Transverse colon (tissue), 4 donors: ENCODE data around the gene KCNJ10.

Experiments
- POLR2A ChIP-seq: fragments of 450-650 bp; IDR thresholded peaks from one replicate; pipeline ENCODE4 v1.6.1; 2016; ENCODE audit warnings: antibody characterized with exemption, mild to moderate bottlenecking, moderate library complexity
- POLR2AphosphoS5 ChIP-seq, 3 donors: sonication (generic); formaldehyde crosslinking; IDR thresholded peaks; one replicate each; pipeline ENCODE4 v1.6.1; 2016; ENCODE audit warnings: antibody characterized with exemption in 3 of 3
- TF ChIP-seq, protein P1 (sequence below), 5 experiments: fragments of 200-600 bp in 3 of 5; fragments of 450-650 bp in 2 of 5; sonication (generic) in 3 of 5; IDR thresholded peaks; 1 replicate in 2 of 5; 2 replicates in 3 of 5; pipeline ENCODE4 v1.5.1; 2016 to 2017; ENCODE audit warnings: antibody characterized with exemption in 5 of 5, inconsistent platforms in 3 of 5, mild to moderate bottlenecking in 2 of 5, moderate library complexity in 1 of 5

DNA sequence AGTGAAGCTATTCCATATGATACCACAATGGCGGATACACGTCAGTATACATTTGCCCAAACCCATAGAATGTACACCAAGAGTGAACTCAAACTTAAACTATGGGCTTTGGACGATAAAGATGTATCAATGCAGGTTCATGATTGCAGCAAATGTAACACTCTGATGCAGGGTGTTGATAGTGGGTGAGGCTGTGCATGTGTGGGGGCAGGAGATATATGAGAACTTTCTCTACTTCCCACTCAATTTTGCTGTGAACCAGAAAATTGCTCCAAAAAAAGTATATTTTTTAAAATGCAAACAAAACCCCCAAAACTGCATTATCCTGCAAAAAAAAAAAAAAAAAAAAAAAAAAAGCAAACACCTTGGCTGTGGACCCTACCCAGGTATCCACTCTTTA is 49.0 kb upstream of the KCNJ10 start:
- TF ChIP-seq, protein P1, sequence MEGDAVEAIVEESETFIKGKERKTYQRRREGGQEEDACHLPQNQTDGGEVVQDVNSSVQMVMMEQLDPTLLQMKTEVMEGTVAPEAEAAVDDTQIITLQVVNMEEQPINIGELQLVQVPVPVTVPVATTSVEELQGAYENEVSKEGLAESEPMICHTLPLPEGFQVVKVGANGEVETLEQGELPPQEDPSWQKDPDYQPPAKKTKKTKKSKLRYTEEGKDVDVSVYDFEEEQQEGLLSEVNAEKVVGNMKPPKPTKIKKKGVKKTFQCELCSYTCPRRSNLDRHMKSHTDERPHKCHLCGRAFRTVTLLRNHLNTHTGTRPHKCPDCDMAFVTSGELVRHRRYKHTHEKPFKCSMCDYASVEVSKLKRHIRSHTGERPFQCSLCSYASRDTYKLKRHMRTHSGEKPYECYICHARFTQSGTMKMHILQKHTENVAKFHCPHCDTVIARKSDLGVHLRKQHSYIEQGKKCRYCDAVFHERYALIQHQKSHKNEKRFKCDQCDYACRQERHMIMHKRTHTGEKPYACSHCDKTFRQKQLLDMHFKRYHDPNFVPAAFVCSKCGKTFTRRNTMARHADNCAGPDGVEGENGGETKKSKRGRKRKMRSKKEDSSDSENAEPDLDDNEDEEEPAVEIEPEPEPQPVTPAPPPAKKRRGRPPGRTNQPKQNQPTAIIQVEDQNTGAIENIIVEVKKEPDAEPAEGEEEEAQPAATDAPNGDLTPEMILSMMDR (IDR thresholded peaks at IDR 0.05) = no peak
- TF ChIP-seq POLR2A (no peak), POLR2AphosphoS5 (IDR thresholded peaks at IDR 0.05) (no peak)
